Stimulated activated CD4-positive, alpha-beta T cell treated with anti-CD3 and anti-CD28 coated beads, Interleukin-15, amount 100 ng/mL, for 48 hours (primary cell): Measurements from ENCODE around the gene CIB2.

Experiments
- DNase-seq, 2 donors: peaks; one replicate each; pipeline ENCODE4 v3.0.0-alpha.2; 2020; ENCODE audit warnings: low read depth in 2 of 2

Gene CIB2

DNA sequence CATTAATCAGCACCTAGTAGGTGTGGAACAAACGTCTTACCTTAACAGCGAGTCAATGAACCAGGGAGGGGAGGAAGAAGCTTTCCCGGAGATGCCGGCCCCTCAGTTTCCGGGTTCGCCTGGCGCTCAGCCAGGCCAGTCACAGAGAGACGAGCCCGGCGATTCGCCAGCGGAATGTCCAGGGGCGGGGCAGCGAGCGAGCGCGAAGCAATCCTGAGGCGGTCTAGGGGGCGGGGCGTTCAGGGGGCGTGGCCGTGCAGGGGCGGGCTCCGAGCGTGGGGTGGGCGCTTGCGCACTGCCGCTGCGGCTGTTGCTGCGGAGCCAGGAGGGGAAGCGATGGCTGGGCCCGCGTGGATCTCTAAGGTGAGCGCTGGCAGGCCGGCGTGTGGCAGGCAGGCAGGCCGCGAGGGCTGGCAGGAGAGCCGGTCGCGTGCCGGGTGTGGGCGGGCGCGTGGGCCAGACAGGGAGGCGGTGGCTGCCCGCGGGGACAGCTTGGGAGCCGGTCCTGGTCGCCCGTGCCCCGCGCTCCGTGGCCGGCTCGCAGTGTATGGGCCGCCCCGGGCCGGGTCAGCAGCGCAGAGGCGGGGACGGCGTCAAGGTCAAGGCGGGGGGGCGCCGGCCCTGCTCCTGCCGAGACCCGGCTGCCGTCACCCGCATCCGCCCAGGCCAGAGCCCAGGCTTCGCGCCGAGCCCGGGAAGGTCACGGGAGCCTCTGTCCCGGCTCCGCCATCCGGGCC is 18.0 kb upstream of the CIB2 start, which contains the start of gene IDH3A:
Gene IDH3A, plus strand, starts transcription at position 295 of the 737 bp plus-strand sequence. Its CDS starts 42 bp downstream, at position 337.
- DNase-seq = peak; percentile 99 to 100

DNA sequence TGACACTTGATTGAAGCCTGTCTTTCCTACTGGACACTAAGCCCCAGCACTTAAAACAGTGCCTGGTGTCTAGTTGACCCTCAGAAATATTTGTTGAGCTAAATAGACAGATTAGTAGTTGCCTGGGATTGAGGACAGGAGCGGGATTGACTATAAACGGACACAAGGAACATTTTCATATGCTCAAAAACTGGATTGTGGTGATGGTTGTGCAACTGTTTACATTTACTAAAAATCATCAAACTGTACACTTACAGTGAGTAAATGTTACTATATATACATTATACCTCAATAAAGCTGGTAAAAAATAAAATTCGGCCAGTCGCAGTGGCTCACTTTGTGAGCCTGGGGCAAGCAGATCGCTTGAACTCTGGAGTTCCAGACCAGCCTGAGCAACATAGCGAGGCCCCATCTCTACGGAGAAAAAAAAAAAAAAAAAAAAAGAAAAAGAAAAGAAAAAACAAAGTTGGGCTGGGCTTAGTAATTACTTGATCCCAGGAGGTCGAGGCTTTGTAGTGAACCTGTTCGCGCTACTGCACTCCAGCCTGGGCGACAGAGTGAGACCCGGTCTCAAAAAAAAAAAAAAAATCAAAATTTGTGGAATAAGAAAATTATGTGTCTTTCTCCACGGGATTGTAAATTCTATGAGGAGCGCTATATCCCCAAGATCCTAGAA is 17.3 kb upstream of the CIB2 start:
- no peak for DNase-seq

DNA sequence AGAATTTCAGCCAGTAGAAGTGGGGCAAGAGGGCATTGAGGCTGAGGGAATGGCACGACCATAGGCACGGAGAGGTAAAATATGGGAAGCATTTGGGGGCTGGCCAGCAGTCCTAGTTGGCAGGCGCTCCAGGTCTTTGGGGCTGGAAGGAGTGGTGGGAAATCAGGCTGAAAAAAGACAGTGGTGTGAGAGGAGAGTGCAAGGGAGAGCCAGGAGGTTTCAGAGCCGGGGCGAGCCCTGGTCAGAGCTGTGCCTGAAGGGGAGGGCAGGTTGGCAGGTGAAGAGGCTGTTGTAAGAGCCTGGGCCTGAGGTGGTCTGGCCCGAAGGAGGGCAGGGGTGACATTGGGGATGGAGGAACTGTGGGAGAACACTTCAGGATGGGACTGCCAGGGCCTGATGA is 16.3 kb upstream of the CIB2 start:
- no peak for DNase-seq

DNA sequence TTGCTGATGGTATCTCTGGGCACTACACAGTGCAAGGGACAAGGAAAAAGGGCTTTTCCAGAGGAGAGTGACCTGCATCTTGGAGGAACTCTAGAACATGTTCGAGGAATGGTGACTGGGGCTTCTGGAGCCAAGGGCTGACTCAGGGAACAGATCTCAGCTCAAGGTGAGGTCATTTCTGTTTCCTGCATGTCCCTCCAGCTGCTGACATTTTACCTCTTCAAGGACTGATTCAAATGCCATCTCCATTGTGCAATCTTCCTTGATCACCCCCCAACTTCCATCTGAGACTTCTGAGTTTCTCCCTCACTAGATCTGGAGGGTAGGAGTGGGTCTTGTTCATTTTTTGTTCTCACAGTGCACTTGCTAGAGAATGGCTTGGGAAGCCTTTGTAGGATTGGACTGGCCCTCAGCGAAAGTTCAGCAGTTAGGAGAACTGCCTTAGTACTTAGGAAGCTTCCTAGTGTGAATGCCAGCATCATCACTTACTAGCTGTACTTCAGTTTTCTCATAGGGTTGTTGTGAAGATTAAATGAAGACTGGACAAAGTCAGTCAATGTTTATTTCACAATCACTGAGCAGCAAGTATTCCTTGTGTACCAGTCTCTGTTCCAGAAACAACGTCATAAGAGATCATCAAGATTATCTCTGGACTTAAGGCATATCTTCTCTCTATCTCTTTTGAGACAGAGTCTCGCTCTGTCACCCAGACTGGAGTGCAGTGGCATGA is 15.3 kb upstream of the CIB2 start:
- no peak for DNase-seq

DNA sequence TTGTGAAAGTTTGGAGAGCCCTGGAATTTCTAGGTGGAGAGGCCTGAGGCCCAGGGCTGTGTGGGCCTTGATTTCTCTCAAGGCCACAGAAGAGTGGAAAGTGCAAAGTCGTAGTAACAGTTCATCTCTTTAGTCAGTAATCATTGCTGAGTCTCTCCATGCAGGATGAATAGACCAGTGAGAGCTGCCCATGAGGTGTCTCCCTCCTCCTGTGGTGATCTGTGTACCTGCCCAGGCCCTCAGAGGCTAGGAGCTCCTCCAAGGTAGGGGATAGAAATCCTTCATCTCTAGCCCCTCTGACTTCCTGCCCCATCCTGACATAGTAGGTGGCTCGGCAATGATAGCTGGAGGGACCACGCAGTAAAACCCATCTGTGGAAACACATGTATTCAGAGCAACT is 11.1 kb upstream of the CIB2 start:
- no peak for DNase-seq

DNA sequence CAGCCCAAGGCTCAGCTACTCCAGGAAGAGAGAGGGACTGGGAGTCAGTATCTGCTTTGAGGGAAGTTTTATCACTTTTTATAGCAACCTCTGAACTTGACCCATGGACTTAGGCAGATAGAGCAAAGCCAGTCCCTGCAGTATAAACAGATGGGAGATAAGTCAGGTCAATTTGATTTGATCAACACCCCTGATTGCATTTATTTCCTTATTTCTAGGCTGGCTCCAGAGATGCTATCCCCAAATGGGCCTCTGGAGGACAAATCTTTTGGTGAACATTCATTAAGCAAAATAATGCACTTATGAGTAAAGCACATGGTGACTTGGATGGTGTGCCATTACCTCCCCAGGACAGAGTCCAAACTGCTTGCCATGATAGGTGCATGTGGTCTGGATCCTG is 9.0 kb upstream of the CIB2 start:
- no peak for DNase-seq

DNA sequence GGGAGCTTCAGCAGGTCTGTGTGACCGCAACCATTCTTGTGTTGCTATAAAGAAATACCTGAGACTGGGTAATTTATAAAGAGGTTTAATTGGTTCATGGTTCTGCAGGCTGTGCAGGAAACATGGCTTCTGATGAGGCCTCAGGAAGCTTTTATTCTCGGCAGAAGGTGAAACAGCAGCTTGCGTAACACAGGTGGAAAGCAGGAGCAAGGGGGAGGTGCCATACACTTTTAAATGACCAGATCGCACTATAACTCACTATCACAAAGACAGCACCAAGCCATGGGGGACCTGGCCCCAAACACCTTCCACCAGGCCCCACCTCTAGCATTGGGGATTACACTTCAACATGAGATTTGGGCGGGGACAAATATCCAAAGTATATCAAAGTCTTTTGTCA is 8.3 kb upstream of the CIB2 start:
- no peak for DNase-seq

DNA sequence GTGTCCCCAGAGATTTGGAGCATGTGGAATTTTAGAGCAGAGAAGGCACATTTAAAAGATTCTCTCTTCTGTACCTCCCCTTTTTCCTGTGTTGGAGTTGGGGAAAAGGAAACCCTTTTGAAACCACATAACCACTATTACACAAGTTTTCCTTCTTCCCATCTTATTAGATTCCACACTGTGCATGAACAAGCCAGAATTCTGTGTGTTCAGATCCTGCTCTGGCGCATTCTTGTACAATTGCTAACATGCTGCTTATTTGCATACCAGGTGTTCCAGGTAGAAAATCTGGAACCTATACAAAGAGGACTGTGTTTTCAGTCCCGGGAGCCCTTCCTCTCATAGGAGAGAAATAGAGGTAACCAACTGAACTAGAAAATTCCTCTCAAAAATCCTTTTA is 2.6 kb upstream of the CIB2 start:
- DNase-seq = no peak

DNA sequence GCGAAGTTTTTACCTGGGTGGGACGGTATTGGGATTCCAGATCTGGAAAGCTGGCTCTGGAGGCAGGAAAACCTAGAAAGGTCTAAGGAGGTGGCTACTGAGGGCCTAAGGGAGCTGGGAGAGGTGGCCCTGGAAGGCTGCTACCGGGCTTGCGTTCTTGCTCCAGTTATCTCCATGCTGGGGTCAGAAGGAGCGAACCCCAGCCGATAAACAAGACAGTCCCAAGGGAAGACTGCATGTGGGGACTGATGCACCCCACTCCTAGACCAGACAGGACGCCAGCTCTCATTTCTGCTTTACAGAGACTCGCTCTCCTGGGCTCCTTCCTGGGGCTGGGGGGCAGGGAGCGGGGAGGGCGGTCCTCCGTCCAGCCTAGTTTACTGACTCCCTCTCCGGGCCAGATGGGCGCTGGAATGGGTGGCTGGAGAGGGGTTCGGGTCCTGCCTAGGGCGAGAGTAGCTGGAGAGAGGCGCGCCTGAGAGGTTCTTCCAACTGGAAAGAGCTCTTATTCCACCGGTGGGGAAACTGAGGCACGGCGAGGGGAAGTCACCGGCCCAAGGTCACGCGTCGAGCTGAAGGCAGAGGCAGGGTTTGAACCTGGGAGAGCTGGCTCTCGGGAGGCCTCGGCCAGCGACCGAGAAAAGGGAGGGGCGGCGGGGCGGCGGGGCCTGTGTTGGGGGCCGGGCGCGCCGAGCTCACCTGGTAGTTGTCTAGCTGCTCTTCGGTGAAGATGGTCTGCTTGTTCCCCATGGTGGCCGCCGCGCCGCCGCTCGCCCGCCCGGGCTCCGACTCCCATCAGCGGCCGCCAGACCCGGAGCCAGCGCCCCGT is 565 bp downstream of the CIB2 start:
- DNase-seq = no peak

DNA sequence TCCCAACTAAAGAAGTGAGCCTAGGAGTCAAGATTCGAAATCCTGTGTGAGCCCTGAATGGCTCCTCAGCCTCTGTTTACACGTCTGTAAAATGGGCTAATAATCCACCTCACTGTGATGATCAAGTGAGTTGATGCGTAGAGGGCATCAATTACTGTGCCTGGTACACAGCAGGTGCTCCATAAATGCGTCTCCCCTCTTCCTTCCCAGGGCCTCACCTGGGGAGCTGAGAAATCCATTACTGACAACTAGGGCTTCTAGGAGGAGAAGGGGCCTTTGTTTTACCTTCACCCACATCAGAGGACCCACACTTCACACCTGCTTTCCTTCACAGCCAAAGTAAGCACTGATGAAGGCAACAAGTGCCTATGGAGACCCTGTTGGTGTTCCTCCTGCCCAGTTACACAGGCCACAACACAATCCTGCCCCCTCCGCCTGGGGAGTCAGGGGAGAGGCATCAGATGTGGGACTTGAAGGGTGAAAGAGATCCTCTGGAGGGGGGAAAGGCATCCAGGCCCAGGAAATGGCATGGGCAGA is 1.4 kb downstream of the CIB2 start:
- DNase-seq = no peak

DNA sequence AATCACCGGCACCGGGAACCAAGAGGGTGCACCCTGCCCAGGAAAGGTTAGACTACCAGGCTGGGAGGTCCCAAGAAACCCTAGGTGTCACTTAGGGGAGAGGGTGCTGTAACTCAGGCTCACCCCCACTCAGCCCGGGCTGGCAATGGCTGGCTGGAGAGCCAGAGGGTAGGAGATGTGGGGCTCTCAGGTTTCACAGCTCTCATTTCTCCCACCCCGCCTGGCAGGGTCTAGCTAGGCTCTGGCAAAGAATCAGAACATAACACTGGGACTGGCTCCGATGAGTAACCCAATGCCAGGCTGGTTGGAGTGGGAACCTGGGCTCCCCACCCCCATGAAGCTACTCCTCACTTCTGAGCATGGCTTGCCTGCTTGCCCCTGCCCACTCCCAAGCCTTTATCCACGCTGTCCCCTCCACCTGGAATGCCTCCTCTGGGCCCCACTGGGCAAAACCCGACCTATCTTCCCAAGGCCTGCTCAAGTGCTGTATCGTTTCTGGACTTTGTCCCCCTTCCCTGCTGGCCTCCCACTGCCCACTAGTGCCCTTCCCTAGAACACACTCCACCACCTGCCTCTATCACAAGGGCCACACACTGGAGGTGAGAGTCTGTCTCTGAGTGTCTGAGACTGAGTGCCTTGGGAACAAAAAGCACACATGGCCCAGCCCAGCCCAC is 2.0 kb downstream of the CIB2 start:
- no peak for DNase-seq

DNA sequence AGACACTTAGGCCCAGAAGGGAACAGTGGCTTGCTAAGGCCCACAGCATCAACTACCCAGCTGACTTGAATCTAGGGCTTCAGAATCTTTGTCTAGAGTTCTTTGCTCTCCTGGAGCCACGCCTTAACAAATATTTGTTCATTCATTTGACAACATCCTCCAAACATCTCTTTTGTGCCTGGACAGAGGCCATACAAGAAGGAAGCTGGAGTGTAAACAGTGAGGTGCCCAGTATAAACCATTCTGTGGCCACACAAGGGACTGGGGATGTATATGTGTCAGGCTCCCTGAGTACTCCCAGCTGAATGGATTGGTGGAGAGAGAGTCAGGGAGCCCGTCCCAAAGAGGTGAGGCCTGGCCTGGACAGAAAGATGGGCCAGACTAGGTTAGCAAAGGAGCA is 3.4 kb downstream of the CIB2 start:
- DNase-seq = no peak

DNA sequence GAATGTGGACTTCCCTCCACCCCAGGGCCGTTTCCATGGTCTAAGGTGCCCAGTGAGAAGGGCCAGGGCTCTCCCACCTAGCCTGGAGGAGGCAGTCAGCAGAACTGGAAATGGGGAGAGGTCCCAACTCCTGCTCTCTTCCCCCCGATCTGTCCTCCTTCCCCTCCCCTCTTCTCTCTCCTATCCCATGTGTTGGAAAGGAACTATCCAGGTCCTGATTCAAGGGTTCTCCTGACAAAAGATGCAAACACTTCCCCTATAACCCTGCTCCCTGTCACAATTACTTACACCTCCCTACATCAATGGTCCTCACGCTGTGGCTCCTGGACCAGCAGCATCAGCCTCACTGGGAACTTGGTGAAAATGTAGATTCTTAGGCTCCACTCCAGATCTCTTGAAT is 6.0 kb downstream of the CIB2 start:
- no peak for DNase-seq

DNA sequence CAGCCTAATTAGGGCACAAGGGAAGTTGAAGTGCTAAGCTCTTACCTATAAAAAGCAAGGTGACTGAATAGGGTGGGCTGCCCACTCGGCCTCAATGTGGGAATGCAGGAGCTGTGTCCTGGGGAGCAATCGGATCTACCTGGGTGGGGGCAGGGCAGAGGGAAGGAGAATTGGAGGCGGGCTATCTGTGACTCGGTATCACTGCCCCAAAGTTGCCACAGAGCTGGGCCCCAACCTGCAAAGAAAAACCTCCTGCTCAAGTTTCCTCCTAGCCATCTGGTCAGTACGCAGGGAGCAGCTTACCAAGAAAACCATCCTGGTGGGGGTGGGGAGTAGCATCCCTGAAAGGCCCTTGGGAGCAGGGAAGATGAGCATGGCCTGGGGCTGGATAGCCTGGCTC is 10.7 kb downstream of the CIB2 start:
- DNase-seq = no peak

DNA sequence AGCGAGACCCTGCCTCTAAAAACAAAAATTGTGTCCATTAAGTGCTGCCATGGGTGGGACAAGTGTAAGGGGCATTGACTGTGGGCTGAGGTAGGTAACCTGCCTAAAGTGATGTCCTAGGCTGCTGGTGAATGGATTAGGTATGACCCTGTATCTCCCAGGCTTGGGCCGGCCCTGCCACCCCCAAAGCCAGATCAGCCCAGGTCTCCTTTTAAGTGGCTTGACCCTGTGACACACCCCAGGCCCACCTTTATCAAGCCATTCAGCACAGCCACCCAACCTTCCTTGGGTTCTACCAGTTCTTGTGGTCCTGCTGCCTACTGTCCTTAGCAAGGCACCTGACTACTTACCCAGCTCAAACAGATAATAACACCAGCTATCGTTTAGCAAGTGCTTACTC is 18.7 kb downstream of the CIB2 start:
- DNase-seq = no peak

DNA sequence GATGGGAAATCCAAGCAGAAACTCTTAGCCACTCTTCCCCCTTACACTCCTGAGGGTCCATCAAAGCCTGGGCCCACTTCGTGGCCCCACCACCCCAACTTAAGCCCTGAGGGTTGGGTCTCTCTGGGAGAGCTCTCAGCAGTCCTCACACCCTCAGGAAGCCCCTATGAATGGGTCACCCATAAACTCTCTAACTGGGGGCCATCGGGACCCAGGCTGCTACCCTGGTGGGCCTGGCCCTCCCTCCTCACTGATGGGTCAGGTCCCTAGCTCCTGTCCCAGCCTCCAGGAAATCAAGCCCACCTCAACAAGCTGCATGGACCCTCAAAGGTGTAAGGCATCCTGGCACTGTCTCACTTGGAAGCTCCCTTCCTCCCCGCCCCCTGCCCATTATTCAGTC is 19.5 kb downstream of the CIB2 start:
- no peak for DNase-seq

DNA sequence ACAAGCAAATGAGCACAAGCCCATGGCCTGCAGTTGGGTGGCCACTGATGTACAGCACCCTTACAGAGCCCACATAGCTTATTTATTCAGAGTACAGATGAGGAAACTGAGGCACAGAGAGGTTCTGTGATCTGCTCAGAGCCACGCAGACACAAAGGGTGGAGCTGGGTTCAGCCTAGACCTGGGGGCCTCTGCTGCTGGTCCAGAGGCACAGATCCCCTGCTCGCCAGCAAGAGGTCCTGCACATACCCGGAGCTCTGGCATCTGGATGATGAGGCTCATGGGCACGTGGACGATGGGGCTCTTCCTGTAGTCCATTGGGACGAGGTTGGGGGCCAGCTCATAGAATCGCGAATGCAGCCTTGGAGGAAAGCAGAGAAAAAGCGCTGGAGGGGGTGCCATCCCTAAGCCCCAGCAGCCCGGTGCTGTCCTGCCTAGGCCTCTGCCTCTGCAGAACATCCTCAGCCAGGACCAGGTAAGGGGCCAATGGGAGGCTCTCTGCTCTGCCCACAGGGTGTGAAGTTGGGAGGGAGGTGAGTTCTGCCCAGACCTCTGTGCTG is 20.2 kb downstream of the CIB2 start:
- DNase-seq = no peak

DNA sequence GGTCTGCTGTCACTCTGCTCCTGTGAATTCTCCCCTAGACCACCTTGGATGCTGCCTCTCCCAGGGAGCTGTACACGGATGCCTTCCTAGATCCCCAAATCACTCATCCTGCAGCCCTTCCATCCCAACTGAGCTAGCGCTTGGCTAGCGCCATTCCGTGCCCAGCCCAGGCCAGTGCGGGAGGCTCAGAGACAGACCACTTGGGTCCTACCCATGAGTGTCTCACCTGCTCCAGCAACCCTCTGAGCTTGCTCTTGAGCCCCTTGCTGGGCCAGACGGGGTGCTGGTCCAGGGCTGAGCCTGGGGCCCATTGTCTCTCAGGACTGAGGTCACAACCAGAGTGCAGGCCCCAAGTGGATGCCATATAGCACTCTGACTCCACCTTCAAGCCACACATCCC is 21.1 kb downstream of the CIB2 start:
- DNase-seq = no peak

DNA sequence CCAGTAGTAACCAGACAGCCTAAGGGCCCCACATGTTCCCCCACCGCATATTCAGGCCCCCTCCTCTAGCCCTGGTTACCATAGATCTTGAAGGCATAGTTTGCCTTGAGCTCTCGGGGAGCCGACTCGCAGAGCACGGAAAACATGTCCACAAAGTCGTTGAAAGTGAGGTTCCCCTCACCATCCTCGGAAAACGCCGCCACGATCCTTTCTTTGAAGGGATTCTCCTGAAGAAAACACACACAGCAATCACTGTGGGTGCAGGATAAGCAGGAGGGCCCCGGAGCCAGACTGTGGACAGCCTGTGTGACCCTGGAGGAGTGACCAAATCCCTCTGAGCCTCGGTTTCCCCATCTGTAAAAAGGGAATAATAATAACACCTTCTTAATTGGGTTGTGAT is 22.1 kb downstream of the CIB2 start:
- no peak for DNase-seq

DNA sequence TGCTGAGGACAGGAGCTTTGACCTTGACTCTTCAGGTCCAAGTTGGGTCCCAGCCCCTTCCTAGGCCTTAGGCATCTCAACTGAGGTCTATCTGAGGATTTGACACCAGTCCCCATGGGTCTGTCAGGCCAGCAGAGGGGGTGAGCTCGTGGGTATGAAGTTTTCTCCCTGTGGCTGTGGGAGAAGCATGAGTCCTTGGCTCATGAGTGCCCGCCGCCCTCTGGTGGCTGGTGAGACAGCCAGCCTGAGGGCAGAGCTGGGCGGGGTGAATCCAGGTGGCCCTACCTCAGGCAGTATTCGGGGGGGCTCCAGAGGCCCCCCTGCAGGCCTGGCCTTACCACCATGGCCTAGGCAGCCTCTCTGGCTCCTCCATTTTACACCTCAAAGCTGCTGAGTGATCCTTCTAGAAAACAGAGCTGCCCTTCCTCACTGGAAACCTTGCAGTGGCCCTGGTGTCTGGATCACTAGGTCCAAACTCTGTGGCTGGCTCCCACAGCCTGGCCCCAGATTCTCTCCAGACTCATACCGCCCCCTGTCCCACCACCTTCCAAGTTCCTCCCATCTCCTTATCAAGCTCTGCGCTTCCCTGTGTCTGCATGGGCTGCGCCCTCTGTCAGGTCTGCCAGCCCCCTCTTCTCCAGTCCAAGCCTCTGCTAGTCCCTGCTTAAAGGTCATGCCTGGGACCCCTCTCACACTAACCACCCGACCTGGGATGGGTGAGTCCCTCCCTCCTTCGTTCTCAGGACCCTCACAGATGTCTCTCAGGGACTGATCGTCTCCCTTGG is 22.8 kb downstream of the CIB2 start:
- peak; percentile 71 to 77 for DNase-seq
